ENCODE measurements around the gene FAM124A. TPM values are rescaled to one million over a fixed set of nuclear protein-coding genes. Genes with fewer than 3 reads are reported as not detected.

The FAM124A gene
- total and polyA plus RNA-seq, 2 of the 8 experiments (the other 6 are each of a cell fraction or from before 2014, with no cell fraction given), result 40.7 to 49.9 TPM

DNA sequence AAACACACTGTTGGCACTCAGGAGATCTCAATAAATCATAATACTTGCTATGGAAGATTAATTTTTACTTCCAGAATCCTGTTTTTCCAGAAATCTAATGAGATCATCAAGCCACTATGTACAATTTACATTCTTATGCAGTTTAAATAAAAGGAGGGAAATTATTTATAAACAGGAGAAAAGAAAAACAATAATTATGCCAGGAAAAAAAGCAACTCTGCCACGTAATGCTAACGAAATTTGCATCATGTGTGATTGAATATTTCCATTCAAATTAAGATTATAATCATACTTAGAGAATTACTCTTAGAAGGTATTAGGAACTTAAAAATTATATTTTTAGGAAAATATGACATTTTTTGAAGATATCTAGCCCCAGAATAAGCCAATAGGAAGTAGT is 13.0 kb downstream of the FAM124A start (continued):
- no peak for TF ChIP-seq EZH2 (IDR thresholded peaks at IDR 0.05; ENCODE audit: low read depth, low read length, severe bottlenecking)
- TF ChIP-seq SP1 (IDR thresholded peaks at IDR 0.05; ENCODE audit: low read depth, low read length), result no peak
- no peak for TF ChIP-seq BRCA1 (IDR thresholded peaks at IDR 0.05; ENCODE audit: low read depth, low read length)

All from H1 (cell line).